GM21390 (cell line): ENCODE data around the gene ENOX2.

Experiments
- ATAC-seq: cut with Tn5 transposase; IDR thresholded peaks from one replicate; pipeline ENCODE4 v1.9.1; 2021; ENCODE audit not compliant: unreplicated experiment

ENOX2 gene

DNA sequence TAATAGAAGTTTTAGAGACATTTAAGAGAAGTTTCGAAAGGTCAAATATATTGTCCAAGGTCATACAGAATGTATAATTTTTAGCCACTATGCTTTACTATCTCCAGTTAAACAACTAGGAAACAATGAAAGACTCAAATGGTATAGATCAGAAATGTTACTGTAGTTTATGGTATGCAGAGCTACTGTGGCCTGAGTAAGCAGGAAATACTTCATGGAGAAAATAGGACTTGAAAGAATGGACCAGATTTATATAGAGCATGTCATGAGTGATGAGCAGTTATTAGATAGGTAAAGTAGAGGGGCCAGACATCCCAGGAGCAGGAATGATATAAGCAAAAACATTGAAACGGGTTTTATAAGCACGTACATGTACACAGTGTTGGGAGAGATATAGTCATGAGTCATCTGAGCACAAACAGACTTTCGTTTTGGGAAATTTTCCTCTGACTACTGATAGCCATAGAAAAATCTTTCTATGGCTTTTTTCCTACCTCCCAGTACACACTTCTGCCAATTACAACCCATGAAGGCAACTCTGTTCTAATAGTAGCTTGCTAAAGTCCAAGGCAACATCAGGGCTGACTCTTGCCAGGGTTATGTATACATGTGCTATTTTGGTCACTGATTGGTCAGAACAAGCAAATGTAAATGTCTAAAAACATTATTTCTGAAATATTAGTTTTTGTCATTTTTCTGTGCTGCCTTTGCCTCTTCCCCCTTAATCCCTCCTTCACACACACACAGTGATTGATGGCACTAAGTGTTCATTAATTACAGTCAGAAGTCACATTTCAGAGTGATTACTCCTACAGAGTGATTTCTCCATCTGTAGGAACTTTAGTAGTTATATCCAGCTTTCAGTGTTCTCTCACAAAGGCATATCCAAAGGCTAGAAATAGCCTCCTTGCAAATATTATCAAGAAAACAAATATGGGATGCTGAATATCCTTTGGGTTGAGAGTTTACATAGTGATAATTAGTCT lies 198.7 kb downstream of the ENOX2 start:
- ATAC-seq, result no peak

DNA sequence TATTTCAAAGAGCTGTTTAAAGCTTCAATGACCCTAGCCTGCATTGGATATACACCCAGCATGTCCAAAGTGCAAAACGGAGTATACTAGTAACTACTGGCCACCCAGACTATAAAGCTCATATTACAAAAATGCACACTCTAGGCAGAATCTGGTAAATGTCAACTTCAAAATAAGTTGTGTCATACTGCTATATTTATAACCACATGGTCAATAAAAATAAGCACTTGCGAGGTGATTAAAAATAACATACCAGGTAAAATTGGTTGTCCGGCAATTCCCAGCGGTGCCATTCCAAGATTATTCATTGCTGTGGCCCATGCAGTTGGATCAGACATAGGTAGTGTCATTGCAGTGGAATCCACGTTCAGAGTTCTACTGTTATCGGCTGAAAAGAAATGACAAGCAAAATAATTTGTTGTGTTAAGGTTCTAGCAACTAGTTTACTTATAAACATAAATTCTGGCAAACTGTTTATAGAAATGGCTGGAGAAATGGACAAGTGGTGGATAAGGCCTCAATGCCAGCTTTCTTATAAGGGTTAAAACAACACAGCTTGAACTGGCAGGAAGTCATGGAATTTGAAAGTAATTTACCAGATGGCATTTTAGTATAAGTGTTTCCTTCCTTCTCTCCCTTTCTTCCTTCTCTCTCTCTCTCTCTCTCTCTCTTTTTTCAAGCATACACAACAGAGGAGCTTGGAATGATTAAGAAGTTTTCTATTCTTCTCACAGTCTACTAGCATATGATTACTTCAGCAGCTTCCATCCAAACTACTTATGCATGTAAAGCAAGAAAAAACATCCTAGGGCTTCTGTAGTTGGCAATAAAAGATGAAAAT lies 199.9 kb downstream of the ENOX2 start:
- ATAC-seq, result no peak

DNA sequence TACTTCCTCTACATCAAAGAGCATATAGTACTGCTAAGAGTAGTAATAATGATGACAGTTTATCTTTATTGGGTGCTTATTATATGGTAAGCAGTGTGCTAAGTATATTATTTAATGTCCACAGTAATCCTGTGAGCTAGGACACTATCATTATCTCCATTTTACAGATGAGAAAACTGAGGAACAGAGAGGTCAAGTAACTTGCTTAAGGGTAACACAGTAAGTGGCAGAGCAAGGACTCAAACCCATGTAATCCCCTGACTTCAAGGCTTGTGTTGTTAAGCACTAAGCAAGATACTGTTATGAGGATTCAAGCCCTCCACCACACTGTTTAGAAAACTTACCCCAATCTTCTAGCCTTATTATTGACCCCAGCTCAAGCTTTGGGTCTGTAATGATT lies 202.4 kb downstream of the ENOX2 start:
- ATAC-seq, result no peak

DNA sequence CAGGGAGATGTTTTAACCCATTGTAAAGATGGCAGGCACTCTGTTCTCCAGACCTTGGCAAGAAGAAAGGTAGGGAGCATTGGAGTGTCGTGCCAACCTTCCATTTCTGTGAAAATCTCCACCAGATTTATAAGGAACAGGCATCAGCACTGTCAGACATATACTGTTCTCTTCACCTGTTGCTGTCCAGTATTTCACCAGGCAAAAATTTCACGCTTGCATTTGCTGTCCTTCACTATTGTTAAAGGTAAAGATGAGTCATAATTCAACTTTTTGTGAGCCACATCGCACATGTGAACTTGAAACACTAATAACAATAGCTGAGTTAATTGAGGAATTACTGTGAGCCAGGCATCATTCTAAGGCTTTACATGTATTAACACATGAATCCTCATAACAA lies 203.4 kb downstream of the ENOX2 start:
- ATAC-seq, result no peak

DNA sequence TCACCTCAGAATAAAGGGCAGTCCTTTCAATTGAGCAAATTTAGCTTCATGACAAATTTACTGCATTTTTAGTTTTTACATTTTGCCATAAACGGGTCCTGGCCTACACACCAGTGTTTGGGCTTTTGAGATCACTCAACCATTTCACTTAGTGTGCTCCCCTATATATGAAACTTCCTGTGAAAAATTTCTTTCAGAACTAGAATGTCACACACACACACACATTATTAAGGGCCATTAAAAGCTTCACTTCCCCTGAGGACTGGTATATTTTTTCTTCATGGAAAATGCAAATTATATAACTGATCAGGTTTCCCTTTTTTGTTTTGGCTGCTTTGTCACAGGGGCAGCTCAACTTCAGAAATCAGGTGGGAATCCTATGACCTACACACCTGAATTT lies 206.5 kb downstream of the ENOX2 start:
- no peak for ATAC-seq

DNA sequence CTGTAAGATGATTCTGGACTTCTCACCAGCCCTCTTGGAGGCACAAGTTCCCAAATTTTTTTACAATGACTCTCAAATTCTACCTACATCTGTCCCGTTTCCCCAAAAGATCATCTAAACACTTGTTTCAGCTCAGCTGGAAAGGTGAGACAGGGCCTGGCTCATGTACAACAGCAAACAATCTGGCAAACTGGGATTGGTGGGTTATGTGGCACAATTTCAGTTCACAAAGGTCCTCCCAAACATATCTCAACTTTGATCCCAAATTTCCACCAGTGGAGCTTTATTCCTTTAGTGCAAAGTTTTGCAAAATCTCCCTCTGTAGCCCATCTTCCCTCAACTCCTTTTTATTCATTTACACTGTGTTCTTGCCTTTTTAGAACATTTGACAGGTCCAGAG lies 207.1 kb downstream of the ENOX2 start:
- ATAC-seq, result no peak

DNA sequence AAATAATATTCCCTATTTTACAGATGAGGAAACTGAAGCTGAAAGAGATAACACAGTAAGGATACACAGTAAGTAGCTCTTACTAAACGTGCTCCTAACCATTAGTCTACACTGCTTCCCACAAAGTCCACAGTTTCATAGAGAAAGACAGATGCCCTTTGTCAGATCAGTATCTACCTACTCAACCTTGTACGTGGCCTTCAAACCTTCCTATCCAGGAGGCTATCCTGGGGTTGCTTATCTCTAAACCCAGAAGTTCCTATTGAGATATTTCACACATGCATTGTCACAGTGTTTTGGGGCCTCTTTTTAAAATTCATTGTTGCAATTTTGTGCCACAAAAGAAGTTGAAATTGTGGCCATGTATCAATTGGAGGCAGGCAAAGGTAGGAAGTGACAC lies 208.0 kb downstream of the ENOX2 start:
- no peak for ATAC-seq

DNA sequence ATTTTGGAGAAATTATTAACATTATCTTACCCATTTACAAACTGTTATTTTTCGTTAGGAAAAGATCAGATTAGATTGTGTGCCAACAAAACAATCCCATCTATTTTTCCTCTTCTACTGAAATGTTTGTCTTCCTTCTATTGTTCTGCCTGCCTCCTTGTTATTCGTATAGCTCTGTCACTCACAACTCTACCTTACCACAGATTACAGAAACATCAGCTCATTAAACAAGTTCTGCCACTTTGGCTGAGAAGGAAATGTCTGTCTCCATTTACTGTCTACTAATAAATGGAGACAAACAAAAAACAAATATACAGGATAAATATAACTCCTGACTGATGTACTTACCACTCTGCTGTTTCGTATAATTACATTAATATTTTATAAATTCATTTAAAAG lies 211.4 kb downstream of the ENOX2 start:
- no peak for ATAC-seq

DNA sequence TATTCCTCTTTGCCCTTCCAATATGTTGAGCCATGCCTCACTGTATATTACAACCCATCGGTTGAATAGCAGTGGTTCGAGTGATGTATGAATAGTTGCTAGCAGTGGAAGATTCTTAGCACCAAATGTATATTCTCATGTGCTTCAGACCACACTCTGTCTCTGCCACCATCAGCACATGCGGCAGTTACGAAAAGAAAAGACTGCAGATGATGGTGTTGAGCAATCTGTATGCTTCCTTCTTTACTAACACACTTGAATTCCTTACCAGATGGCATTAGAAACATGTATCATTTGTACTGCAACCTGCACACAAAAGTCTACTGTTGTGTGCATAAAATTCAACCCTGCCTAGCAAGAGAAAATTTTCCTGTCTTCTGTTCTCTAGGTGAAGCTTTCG lies 214.6 kb downstream of the ENOX2 start:
- ATAC-seq, result no peak

DNA sequence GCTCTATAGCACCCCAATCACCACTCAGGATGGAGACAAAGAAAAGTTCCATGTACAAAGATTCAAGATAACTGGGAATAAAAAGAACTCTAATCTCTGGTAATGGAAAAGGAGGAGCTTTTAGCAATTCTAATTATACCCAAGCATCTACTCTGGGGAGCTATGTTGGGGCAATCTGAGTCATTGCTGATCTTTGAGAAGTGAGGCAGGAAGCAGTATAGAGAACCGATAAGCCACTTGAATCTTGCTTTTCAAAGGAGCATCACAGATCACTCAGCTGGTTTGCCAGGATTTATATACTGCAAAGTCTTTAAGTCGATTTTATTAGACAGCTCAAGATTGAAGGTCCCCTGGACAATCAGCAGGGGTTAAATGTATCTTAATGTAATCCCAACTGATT lies 220.0 kb downstream of the ENOX2 start:
- ATAC-seq, result no peak

DNA sequence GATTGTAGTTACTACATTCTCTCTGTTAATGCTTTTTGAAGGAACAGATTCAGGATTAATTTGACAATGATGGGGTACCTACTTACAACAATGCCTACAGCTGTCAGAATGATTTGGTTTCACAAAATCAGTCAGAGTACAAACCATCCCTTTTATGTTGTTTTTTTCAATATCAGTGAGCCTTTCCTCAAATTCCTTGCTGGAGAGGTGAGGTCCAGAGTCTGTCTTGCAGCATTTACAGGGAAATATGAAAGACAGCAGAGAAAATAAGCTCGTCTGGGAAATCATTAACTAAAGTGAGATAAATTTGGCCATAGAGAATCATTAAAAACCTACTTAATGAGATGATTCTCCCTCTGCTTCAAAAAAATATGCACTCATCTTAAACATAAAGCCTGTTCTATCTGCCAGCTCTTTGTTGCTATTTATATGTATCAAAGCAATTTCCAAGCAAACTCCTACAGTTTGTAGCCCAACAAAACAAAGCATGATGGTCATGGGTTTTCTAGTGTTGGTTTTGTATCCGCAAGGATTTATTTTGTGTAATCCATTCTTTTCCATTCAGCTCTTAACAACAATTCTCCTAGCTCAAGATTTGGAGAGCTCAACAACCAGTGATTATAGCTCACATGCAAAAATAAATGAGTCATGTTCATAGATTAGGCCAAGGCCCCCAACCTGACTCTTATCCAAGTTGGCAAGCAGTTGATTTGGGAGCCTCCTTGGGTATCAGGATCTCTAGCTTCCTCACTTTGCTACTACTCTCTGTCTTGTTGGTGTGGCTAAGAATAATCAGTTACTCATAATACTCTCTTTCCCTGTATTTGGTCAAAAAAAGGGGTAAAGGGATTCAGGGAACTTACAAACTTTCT lies 222.6 kb downstream of the ENOX2 start:
- ATAC-seq, result no peak

DNA sequence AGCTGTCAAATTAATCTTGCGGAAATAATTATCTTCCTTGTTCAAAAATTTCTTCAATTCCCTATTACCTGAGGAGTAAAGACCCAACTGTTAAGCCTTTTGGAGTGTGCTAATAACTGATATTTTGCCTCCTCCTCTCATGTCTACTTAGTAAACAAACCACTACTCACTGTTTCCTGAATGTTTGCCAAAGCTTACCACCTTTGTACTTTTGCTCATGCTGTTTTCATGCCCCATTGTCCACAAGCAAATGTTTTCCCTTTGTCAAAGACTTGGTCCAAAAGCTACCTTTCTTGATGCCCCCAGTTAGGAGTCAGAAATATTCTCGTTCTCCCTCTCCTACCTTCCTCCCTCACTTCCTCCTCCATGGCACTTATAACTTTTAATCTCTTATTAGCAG lies 226.1 kb downstream of the ENOX2 start:
- no peak for ATAC-seq

DNA sequence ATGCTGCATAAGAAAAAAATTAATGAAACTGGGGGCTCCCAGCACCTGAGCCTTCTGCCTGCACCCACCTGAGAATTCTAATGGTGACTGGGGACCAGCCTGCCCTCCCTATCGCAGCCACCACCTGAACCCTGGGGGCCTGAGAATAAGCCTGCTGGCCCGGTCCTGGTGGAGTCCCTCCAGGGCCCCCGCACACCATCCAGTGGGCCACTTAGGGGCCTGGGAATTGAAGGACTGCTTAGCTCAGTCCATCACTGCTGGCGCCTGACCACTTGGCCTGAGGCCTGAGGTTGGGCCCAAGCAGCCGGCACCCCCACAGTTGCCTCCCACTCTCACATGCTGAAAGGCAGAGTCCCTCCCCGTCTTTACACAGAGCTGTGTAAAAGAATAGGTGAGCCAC lies 230.8 kb downstream of the ENOX2 start:
- no peak for ATAC-seq

DNA sequence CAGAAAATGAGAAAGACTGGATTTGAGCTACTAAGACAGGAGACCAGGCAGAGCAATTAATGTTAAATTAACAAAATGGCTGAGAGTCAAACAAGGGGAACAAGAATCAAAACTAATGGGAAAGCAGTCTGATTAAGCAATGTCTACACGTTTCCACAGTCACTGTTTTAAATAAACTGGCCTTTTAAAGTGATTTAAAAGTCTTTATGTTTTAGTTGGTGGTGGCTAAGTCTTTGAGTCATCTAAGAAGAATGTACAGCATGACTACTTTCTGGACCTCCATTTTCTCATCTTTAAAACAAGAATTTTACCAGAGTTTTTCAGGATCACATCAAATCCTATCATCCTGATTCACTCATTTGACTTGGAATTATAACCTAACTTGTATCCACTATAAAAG lies 233.8 kb downstream of the ENOX2 start:
- no peak for ATAC-seq

DNA sequence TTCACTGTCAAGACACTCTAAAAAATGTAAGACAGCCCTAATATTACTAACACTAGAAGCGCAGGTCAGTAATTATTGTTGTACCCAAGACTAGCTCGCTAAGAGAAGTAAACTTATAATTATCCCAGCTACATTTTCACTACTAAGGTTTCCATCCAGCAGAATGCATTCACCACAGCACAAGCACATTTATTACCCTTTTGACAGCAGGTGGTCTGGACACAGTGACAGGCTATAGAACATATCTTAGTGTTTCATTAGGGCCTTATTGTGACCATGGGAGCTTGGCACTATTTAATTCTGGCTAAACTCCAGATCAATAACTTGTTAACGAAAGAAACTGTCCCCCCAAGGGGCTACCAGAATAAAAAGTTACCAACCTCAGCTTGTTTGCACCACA lies 237.7 kb downstream of the ENOX2 start:
- no peak for ATAC-seq

DNA sequence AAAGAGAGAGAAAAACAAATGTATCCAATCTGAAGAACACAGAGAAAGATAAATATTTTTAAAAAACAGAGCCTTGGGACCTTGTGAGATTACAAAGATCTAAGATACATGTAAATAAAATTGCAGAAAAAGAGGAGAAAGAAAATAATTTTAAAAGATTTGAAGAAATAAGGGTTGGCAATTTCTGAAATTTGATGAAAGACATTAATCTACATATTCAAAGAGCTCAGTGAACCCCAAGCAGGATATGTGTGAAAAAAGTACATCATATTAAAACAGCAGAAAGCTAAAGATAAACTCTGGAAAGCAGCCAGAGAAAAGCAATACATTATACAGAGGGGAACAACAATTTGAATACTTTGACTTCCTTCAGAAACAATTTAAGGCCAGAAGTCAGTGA lies 244.7 kb downstream of the ENOX2 start:
- no peak for ATAC-seq

DNA sequence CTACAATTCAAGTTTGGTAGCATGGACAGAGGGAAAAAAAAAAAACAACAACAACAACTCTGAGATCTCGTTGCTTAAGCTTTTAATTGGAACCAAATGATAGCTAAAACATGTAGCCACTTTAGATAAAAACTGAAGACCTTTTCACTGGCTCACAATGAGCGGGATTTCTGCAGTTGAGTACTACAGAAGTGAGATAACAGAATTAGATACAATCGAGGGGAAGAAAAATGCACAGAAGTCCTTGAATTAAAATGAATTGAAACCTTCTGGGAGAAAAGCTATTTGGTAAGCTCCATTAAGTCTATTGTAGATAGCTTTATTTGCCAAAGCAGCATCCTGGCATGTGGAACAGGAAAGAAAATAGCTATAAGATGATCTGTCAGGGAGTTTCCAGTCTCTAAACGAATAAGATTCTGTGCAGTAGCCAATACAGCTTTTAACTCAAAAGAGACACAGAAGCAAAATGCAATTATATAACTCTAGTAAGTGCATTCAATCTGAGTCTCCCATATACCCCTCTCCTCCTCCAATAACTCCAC lies 248.5 kb downstream of the ENOX2 start:
- ATAC-seq, result no peak

DNA sequence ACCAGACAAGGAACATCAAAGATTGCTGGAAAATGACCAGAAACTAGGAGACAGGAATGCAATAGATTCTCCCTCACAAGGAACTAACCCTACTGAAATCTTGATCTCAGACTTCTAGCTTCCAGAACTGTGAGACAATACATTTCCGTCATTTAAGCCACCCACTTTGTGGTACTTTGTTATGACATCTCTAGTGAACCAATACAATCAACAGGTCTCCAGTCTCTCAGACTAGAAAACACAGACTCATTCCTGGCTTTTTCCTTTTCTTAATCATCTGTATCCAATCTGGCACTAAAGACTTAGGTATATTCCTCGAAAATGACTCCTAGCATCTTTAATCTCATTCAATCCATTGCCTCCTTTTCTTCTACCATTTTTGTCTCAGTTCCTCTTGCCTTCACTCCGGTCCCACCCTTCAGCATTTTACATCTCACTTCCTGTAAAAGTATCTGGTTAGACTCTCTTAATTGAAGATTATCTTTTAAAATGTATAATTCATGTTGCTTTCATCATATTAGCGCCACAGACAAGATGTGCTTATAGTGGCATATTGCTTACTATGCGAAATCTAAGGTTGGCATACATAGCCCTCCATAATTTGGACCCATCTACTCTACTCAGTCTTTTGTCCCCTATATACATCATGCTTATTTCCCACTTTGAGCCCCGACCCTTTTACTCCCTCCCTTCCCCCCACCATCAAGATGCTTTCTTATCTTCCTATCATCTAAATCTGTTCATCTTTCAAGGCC lies 250.0 kb downstream of the ENOX2 start:
- no peak for ATAC-seq

DNA sequence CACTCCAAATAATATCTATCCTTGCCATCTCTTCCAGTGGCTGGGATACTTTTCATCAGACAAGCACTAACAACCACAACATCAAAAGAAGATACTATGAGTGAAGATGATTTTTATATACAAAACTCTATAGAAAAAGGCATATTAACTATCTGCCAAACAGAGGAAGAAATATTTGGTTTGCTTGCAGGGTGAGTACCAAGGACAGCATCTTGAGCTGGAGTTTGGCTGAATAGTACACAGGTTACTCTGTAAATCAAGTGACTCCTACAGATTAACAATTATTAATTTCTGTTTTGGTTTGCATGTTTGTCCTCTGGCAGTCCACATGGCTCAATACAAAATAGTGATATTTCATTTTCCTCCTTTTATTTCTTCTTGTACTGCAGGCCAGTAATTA lies 253.3 kb downstream of the ENOX2 start:
- no peak for ATAC-seq

DNA sequence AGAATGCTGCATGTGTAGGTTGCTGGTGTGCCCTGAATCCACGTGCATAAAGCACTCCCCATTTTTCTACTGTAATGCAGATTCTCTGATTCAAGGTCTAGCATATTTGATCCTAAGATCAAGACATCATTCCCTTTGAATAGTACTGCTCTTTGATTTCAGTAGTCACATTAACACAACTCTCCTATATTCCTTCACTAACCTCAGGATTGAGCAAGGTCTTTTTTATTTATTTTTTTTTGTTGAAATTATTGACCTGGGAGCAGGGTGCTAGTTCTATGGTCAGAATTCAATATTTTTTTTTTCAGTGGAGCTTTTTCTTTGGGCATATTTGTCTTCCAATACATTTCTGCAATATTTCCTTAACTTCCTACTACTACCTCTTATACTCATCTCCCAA lies 255.5 kb downstream of the ENOX2 start:
- ATAC-seq, result no peak
